Small intestine (tissue), 7 donors: ENCODE data around the gene PCSK7. TPM values are rescaled to one million over a fixed set of nuclear protein-coding genes. Genes with fewer than 3 reads are reported as not detected.
A peak's percentile ranks its signal among the peaks of the same experiment; 100 is the strongest.

ENCODE experiments used
- DNase-seq, 2 donors: peaks; one replicate each; pipeline versions ENCODE4 v3.0.0 to v3.0.0-alpha.2; 2013
- FAIRE-seq: peaks from 2 replicates; lab custom pipeline; 2012; peaks lifted over from hg19 to GRCh38; lab: Jason Lieb, UNC
- H3K27ac ChIP-seq, 3 donors: one replicate each; pipeline ENCODE4 v1.5.1; 2013; ENCODE audit warnings: low read length in 2 of 3, mild to moderate bottlenecking in 2 of 3, control low read depth in 1 of 3, inconsistent platforms in 1 of 3, low read depth in 1 of 3, moderate library complexity in 1 of 3
- H3K27me3 ChIP-seq, 3 donors: one replicate each; pipeline ENCODE4 v1.6.1; 2013; ENCODE audit warnings: low read length in 3 of 3, inconsistent platforms in 1 of 3; ENCODE audit not compliant: control insufficient read depth in 3 of 3, insufficient read depth in 3 of 3
- H3K36me3 ChIP-seq, 3 donors: one replicate each; pipeline ENCODE4 v1.6.1; 2013; ENCODE audit warnings: low read length in 3 of 3, inconsistent platforms in 1 of 3, low read depth in 1 of 3, mild to moderate bottlenecking in 1 of 3, moderate library complexity in 1 of 3; ENCODE audit not compliant: control insufficient read depth in 3 of 3, insufficient read depth in 2 of 3
- H3K4me1 ChIP-seq, 3 donors: one replicate each; pipeline ENCODE4 v1.6.1; 2013; ENCODE audit warnings: low read length in 2 of 3, inconsistent platforms in 1 of 3, low read depth in 1 of 3, mild to moderate bottlenecking in 1 of 3, moderate library complexity in 1 of 3; ENCODE audit not compliant: control insufficient read depth in 3 of 3, insufficient read depth in 2 of 3
- H3K4me3 ChIP-seq, 3 donors: one replicate each; pipeline ENCODE4 v1.5.1; 2013; ENCODE audit warnings: low read length in 3 of 3, control low read depth in 1 of 3, inconsistent platforms in 1 of 3, low read depth in 1 of 3, mild to moderate bottlenecking in 1 of 3, moderate library complexity in 1 of 3
- H3K9me3 ChIP-seq, 2 donors: one replicate each; pipeline ENCODE4 v1.6.1; 2013; ENCODE audit warnings: low read depth in 1 of 2, low read length in 1 of 2; ENCODE audit not compliant: control insufficient read depth in 2 of 2, insufficient read depth in 1 of 2
- WGBS, 3 donors: extraction: QIAGEN DNeasy Blood & Tissue Kit; methylation state at CpG; one replicate each; pipeline ENCODE4 v1.1.7; 2013; 5-methylcytosine and 5-hydroxymethylcytosine counted together
- polyA plus RNA-seq, 4 donors: library from polyadenylated mRNA; stranded (reverse) in 3 of 4; unstranded in 1 of 4; fragments of 200-250 nt in 3 of 4; fragments of 120-200 nt in 1 of 4; gene quantifications; one replicate each; pipeline versions ENCODE4 v1.2.1 to v1.2.3, GENCODE V29; 2013
- donor health status: healthy with polysubstance abuse.
- donor health status: control.
- donor health status: control.
- donor health status: Bipolar disorder and iron deficiency.
- donor health status: healthy.

The PCSK7 gene
- polyA plus RNA-seq, 4 donors, result 32.0 to 60.8 (median 42.4) TPM

DNA sequence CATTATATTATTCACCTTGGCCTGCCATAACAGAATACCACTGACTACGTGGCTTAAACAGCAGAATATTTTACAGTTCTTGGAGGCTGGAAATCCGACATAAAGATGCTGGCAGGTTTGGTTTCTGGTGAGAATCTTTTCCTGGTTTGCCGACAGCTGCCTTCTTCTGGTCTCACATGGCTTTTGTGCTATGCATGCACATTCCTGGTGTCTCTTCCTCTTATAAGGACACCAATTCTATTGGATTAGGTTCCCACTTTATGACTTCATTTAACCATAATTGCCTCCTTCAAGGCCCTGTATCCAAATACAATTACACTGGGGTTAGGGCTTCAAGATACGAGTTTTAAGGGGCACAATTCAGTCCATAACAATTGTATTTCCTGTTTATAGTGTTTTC lies 17.7 kb upstream of the PCSK7 start:
- H3K9me3 ChIP-seq, result no peaks in the 10 kb centered on the region
- peaks cover 0 to 42% (median 15%) of the 10 kb centered on the region in 3 donors for H3K36me3 ChIP-seq
- no peak overlapping the region for H3K27ac ChIP-seq
- DNase-seq (no peak), FAIRE-seq (no peak)
- 88 to 90% (median 89%) methylated on average over 4 of the region's 4 CpGs for WGBS, 3 donors
- no peak overlapping the region for H3K4me3 ChIP-seq
- H3K27me3 ChIP-seq, result no peaks in the 10 kb centered on the region
- no peaks in the 10 kb centered on the region for H3K4me1 ChIP-seq

DNA sequence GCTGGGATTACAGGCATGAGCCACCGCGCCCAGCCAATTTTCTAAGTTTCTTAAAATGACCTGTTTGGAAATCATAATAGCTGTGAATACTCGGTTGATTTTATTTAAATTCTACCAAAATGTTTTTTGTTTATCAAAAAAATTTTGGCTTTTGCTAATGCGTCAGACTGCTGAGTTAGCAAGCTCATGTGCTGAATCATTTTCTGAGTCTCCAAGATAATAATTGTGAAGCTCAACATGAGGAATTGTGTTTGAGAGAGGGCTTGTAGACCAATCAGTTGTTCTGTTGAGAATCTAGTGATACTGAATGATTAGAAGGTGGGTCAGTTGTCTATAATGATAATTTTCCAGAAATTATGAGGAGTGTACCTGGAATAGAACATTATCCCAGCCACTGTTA lies 16.5 kb upstream of the PCSK7 start:
- Histone ChIP-seq H3K27ac (no peak overlapping the region), H3K4me3 (no peak overlapping the region), H3K4me1 (no peaks in the 10 kb centered on the region), H3K27me3 (no peaks in the 10 kb centered on the region), H3K36me3 (peaks cover 0 to 43% (median 15%) of the 10 kb centered on the region in 3 donors), H3K9me3 (no peaks in the 10 kb centered on the region)
- WGBS, 3 donors, result 96 to 98% (median 98%) methylated on average over 4 of the region's 4 CpGs
- FAIRE-seq, result no peak
- DNase-seq, result no peak

DNA sequence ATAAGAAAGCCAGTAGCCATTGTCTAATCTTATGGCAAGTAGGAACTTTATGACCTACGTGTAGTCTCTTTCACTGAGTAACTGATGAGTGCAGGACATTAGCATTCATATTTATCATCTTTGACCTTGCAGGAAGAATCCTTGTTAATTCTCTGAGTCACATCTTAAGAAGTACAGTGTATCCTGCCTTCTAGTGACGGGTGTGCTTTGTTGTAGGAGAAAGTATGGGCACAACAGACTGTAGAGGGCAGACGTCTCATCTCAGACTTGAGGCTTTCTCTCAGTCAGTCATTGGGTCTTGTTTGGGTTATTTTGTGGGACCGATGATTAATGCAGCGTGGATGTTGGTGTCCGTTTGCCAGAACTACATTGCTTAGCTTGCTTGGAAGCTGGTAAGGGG lies 7.4 kb upstream of the PCSK7 start:
- Histone ChIP-seq H3K4me3 (no peak overlapping the region), H3K36me3 (peaks cover 0 to 35% (median 6%) of the 10 kb centered on the region in 3 donors), H3K9me3 (no peaks in the 10 kb centered on the region), H3K4me1 (no peaks in the 10 kb centered on the region), H3K27me3 (no peaks in the 10 kb centered on the region), H3K27ac (no peak overlapping the region)
- no peak for FAIRE-seq
- WGBS, 3 donors, result 81 to 87% (median 86%) methylated on average over 6 of the region's 6 CpGs
- DNase-seq, result no peak

DNA sequence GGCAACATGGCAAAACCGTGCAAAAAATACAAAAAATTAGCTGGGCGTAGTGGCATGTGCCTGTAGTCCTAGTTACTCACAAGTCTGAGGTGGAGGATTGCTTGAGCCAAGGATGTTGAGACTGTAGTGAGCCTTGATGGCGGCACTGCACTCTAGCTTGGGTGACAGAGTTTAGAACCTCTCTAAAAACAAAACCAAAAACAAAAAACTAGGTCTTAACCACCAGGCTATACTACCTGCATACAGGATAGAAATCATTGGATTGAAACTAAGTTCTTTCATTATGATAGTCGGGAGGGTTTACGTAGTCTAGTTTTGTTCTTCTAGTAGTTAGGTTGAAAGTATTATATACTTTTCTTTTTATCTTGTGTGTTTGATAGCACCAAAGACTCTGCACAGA lies 6.3 kb upstream of the PCSK7 start:
- Histone ChIP-seq H3K27me3 (no peaks in the 10 kb centered on the region), H3K4me3 (no peak overlapping the region), H3K27ac (no peak overlapping the region), H3K9me3 (no peaks in the 10 kb centered on the region), H3K4me1 (peaks cover 0 to 4% (median 3%) of the 10 kb centered on the region in 3 donors), H3K36me3 (peaks cover 0 to 28% (median 6%) of the 10 kb centered on the region in 3 donors)
- FAIRE-seq (no peak), DNase-seq (no peak)
- WGBS, 3 donors, result 88 to 94% (median 91%) methylated on average over 5 of the region's 5 CpGs

DNA sequence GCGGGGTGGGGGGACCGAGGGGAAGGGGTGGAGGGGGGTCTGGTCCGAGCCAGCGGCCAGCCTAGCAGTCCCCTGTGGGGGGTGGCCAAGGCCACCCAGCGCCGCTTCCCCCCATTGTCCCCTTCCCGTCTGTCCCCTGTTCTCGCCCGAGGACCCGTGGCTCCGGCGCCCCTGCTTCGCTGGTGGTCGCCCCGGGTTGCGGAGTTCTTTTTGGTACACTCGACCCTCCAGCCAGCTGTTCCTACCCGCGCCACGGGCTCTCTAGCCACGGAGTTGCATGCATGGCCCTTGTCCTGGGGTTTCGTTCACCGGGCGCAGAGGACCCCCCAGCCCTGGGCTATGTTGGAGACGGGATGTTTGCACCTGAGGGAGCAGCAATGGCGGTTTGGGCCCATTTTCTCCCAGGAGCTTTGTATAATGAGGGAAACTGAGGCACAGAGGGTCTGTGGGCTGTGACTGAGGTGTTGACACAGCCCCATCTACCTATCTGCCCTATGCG lies 1.1 kb upstream of the PCSK7 start:
- no peaks in the 10 kb centered on the region for H3K27me3 ChIP-seq
- H3K4me1 ChIP-seq, result peaks cover 6 to 11% (median 9%) of the 10 kb centered on the region in 3 donors
- H3K9me3 ChIP-seq, result no peaks in the 10 kb centered on the region
- 2% methylated on average over 15 to 27 of the region's 27 CpGs for WGBS, 3 donors
- peaks cover 6 to 29% (median 18%) of the 10 kb centered on the region in 3 donors for H3K36me3 ChIP-seq
- DNase-seq (peak in 1 of 2 donors; percentile 45), FAIRE-seq (no peak)
- H3K27ac ChIP-seq, result peak overlapping the region in 2 of 3 donors; percentile 55 to 62
- peak overlapping the region; percentile 73 to 90 (median 78) for H3K4me3 ChIP-seq

DNA sequence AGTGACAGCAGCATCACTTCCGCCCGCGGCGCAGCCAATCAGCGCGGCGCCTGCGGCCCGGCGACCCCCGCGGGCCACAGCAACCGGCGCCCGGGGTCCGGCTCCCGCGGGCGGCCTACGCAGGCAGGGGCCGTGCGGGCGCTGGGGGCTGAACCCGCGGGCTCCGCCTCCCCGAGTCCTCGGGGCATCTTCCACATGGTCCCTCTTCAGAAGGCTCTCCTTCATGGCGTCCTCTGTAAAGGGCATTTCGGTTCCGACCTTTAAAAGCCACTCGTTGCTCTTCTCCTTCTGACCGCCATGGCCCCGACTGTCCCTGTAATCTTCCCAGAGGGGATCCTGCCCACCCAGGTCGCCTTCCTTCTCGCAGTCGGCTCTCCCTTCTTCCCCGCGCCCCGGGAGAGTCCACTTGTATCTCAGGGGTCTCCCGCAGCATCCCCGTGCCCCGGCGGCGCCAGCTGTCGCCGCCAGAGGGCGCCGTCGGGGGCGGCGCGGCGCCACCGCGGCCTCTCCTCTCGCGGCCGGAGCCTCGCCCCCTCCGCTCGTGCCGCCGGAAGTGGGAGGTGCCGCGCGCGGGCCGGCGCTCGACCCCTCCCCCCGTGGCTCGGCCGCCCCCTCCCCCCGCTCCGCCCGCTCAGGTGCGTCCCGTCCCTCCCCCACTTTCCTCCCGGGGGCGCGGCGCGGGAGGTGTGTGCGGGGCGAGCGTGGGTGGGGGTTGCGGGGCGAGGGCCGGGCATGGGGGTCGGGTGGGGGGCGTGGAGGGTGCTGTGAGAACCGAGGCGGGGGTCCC lies 412 bp upstream of the PCSK7 start, which contains the start of gene RNF214:
RNF214 (plus strand) TSS at position 580 of the 787 bp plus-strand sequence. CDS start 1,602 bp downstream, outside the sequence.
- Histone ChIP-seq H3K27me3 (no peaks in the 10 kb centered on the region), H3K4me1 (peaks cover 6 to 11% (median 9%) of the 10 kb centered on the region in 3 donors), H3K36me3 (peaks cover 8 to 36% (median 22%) of the 10 kb centered on the region in 3 donors), H3K27ac (peak within 1 kb of the TSS; percentile 75 to 99 (median 92)), H3K9me3 (no peaks in the 10 kb centered on the region), H3K4me3 (peak within 1 kb of the TSS; percentile 73 to 98 (median 78))
- no peak for FAIRE-seq
- WGBS, 3 donors, result 0 to 1% (median 1%) methylated on average over 43 to 92 of the region's 94 CpGs
- DNase-seq, result peak; percentile 80 to 93

DNA sequence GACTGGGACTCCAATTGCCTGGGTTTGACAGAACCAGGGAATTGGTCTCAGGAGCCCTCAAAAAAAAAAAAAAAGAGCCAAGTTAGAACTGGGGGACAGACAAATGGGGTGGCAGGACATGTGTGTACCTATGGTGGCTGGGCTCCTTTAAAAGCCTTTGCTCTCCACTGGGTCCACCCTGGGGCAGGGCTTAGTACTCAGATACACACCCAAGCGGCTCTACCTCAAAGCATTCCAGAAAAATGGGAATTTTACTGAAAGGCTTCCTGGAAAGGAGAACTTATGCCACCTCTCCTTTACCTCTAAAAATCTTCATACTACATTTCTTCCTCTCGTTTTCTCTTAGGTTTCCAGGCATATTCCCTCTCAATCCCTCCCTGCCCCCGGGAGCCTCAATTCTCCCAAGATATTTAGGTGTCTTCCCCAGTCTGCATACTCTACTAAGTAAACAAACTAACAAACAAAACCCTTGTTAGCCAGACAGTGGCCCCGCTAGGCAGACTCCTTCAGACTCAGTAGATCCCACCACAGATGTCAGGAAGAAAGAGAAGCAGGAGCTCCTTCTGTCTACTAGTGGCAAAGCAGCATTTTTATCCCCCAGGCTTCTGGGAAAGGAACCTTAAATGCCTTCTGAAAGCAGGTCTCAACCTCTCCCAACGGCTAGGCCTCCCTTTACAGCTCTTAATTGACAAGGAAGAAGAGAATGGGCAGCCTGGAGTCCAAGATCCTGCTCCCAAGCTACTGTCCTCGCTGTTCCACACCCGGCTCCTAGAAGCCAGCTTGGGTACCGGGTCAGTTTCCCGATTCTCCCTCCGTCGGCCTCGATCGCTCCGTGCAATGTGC lies 653 bp downstream of the PCSK7 start:
- Histone ChIP-seq H3K9me3 (no peaks in the 10 kb centered on the region), H3K4me3 (peak overlapping the region; percentile 73 to 98 (median 78)), H3K27ac (peak overlapping the region; percentile 75 to 99 (median 92)), H3K36me3 (peaks cover 8 to 45% (median 25%) of the 10 kb centered on the region in 3 donors), H3K27me3 (no peaks in the 10 kb centered on the region), H3K4me1 (peaks cover 6 to 11% (median 9%) of the 10 kb centered on the region in 3 donors)
- no peak for FAIRE-seq
- peak in 1 of 2 donors; percentile 74 for DNase-seq
- 1 to 6% (median 3%) methylated on average over 14 of the region's 14 CpGs for WGBS, 3 donors
